Esophagus (tissue), 2 donors: ENCODE data around the gene SLC35E2B. TPM values are rescaled to one million over a fixed set of nuclear protein-coding genes. Genes with fewer than 3 reads are reported as not detected.
"Not testable (repeated sequence)": the region's sequence is repeated elsewhere in the genome, so short reads cannot be mapped to it uniquely, and the experiment has no call there.

Source experiments
- H3K27ac ChIP-seq, 2 donors: one replicate each; pipeline ENCODE4 v1.5.1; 2013; ENCODE audit warnings: low read depth in 2 of 2, mild to moderate bottlenecking in 2 of 2, inconsistent platforms in 1 of 2, low read length in 1 of 2, moderate library complexity in 1 of 2
- H3K27me3 ChIP-seq, 2 donors: one replicate each; pipeline ENCODE4 v1.6.1; 2013; ENCODE audit warnings: low read length in 2 of 2, control low read depth in 1 of 2, mild to moderate bottlenecking in 1 of 2; ENCODE audit not compliant: insufficient read depth in 2 of 2, control insufficient read depth in 1 of 2
- H3K36me3 ChIP-seq, 2 donors: one replicate each; pipeline ENCODE4 v1.6.1; 2013; ENCODE audit warnings: low read length in 1 of 2; ENCODE audit not compliant: control insufficient read depth in 2 of 2, insufficient read depth in 2 of 2
- H3K4me1 ChIP-seq, 2 donors: one replicate each; pipeline ENCODE4 v1.6.1; 2013; ENCODE audit warnings: low read length in 1 of 2; ENCODE audit not compliant: control insufficient read depth in 2 of 2, insufficient read depth in 2 of 2
- H3K4me3 ChIP-seq, 2 donors: one replicate each; pipeline ENCODE4 v1.5.1; 2013; ENCODE audit warnings: low read length in 2 of 2, mild to moderate bottlenecking in 2 of 2, low read depth in 1 of 2, moderate library complexity in 1 of 2
- H3K9me3 ChIP-seq, 2 donors: one replicate each; pipeline ENCODE4 v1.6.1; 2013; ENCODE audit warnings: mild to moderate bottlenecking in 2 of 2, low read depth in 1 of 2, low read length in 1 of 2, moderate library complexity in 1 of 2; ENCODE audit not compliant: control insufficient read depth in 2 of 2, insufficient read depth in 1 of 2
- WGBS, 2 donors: extraction: QIAGEN DNeasy Blood & Tissue Kit; methylation state at CpG; one replicate each; pipeline ENCODE4 v1.1.7; 2013; 5-methylcytosine and 5-hydroxymethylcytosine counted together
- polyA plus RNA-seq, 2 donors: library from polyadenylated mRNA; stranded (reverse); fragments of 200-250 nt; gene quantifications; one replicate each; pipeline ENCODE4 v1.2.3, GENCODE V29; 2013
- donor health status: healthy with polysubstance abuse.
- donor health status: Bipolar disorder and iron deficiency.

Gene SLC35E2B
- polyA plus RNA-seq, 2 donors: 12.0 to 17.9 TPM

DNA sequence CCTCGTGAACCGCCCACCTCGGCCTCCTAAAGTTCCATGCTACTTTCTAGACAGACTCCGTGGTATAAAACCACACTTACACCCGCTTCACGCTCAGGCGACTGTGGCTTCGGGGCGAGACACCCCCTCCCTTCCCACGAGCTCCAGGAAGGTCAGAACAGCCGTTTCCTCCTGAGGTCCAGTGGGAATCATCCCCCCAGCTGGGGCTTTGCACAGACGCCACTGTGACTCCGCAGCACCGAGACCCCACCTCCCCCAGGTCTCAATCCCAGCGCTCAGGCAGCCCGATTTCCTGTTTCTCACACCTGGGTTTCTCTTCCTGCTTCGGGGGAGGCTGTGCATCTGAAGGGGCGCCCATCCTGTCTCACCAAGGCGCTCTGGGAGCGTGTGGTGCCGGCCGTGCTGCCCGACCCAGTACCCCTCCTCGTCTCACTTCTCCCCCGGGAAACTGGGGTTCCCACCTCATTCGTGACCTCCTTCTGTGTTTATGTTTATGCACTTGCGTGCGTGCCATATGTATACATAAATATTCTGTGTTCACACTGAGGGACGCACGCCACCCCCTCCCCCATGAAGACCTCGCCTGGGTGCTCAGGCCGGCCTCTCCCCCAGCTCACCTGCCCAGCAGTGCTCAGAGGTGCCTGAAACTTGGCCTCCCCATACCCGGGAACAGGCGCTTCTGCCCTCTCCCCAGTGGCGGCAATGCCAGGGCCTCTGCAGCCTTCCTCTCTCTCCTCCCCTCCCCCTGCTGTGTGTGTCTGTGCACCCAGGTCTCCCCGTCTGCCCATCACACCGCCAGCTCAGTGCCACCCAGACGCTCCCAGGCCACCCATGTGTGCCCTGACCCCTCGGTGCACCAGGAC is 14.6 kb downstream of the SLC35E2B start:
- Histone ChIP-seq H3K36me3 (peaks cover 0 to under 1% of the 10 kb centered on the region in 2 donors), H3K9me3 (no peaks in the 10 kb centered on the region), H3K4me1 (peaks cover 9 to 12% of the 10 kb centered on the region in 2 donors), H3K27me3 (no peaks in the 10 kb centered on the region), H3K4me3 (no peak overlapping the region), H3K27ac (peak overlapping the region; percentile 64 to 65)
- 68 to 73% methylated on average over 39 of the region's 39 CpGs for WGBS, 2 donors

DNA sequence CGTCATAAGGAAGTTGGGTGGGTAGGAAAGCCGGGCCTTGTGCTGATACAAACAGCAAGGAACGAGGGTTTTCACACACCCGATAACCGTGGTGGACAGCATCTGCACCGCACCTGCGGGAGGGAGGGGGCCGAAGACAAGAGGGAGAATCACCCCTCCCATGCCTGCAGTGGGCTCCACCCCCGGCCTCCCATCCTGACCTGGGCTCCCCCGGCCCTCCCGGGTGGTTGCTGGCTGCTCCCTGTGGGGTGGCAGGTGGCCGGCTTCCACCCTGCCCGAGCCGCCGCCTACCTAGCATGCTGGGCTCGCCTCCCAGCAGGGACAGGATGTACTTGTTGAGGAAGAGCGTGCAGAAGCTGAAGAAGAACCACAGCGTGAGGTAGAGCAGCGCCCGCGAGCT is 16.5 kb downstream of the SLC35E2B start:
- peaks cover 9 to 12% of the 10 kb centered on the region in 2 donors for H3K4me1 ChIP-seq
- H3K36me3 ChIP-seq, H3K4me3 ChIP-seq, H3K27me3 ChIP-seq, H3K9me3 ChIP-seq, H3K27ac ChIP-seq: not testable (repeated sequence)
- 75% methylated on average over 3 to 7 of the region's 21 CpGs for WGBS, 2 donors

DNA sequence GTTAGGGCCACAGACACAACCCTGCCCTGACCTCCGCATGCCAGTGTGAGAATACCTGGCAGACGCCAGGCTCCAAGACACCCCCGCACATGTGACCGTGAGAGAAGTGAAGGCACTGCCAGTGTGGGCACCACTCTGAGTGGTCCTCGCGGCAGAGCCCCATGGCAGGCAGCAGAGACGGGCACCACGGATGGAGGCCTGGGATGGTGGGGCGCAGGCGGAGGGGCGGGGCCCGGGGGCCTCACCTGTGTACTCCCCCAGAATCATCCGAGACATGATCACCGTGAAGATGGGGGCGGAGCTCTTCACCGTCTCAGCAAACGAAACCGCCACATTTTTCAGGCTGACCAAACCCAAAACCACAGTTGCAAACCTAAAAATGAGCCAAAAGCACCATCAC is 17.4 kb downstream of the SLC35E2B start:
- H3K27ac ChIP-seq, H3K4me3 ChIP-seq, H3K27me3 ChIP-seq, H3K9me3 ChIP-seq: not testable (repeated sequence)
- peaks cover 3 to 13% of the 10 kb centered on the region in 2 donors for H3K36me3 ChIP-seq
- peaks cover 9 to 12% of the 10 kb centered on the region in 2 donors for H3K4me1 ChIP-seq
- 88 to 91% methylated on average over 8 to 17 of the region's 18 CpGs for WGBS, 2 donors

DNA sequence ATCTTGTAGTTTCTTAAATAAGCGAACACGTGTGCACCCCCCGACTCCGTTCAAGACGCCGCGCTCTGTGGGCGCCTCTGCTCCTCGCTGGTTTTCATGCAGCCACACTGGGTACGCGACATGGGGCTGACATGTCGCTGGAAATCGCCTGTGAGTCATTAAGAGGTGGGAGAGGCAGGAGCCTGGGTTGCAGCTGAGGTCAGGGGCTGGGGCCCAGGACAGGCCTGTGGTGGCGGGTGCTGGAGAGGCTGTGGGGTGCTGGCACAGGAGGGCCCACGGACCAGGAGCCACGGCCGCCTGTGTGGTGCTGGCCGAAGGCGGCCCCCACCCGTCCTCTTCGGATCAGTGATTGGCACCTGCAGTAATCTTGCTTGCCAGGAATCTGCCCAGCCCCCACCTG is 17.8 kb downstream of the SLC35E2B start:
- not testable (repeated sequence) for H3K27me3 ChIP-seq, H3K4me3 ChIP-seq, H3K27ac ChIP-seq, H3K9me3 ChIP-seq
- H3K4me1 ChIP-seq: peaks cover 9 to 12% of the 10 kb centered on the region in 2 donors
- peaks cover 3 to 13% of the 10 kb centered on the region in 2 donors for H3K36me3 ChIP-seq
- 86 to 89% methylated on average over 13 to 20 of the region's 21 CpGs for WGBS, 2 donors

DNA sequence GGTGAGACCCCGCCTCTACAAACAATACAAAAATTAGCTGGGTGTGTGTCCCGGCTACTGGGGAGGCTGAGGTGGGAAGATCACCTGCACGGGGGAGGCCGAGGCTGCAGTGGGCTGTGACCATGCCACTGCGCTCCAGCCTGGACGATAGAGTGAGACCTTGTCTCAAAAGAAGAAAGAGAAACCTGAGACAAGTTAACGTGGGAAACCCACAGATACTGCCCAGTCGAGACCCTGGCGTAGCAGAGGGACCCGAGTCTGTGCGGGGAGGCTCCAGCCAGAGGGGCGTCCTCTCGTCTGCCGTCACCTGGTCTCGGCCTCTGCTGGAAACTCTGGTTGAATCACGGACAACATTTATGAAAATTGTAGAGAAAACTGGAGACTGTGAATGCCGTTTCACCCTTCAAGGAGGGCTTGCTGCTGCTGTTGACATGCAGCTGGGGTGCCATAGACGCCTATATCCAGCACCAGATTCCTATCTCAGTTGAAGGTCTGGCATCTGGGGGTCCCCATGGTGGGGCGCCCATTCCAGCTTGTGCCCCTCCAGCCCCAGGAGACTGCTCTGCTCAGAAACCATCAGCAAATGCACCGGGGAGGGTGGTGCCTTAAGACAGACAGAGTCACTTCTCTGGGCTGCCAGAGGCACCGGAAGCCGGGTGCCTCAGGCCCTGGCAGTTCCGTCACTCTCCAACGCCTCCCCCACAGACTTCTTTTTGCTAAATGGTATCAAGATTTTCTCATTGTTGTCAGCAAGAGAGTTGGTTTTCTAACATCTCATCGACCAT is 20.2 kb downstream of the SLC35E2B start:
- H3K27ac ChIP-seq: no peak overlapping the region
- H3K4me3 ChIP-seq: no peak overlapping the region
- no peaks in the 10 kb centered on the region for H3K9me3 ChIP-seq
- no peaks in the 10 kb centered on the region for H3K4me1 ChIP-seq
- WGBS, 2 donors: 94 to 95% methylated on average over 25 of the region's 25 CpGs
- peaks cover 3 to 17% of the 10 kb centered on the region in 2 donors for H3K36me3 ChIP-seq
- H3K27me3 ChIP-seq: no peaks in the 10 kb centered on the region

DNA sequence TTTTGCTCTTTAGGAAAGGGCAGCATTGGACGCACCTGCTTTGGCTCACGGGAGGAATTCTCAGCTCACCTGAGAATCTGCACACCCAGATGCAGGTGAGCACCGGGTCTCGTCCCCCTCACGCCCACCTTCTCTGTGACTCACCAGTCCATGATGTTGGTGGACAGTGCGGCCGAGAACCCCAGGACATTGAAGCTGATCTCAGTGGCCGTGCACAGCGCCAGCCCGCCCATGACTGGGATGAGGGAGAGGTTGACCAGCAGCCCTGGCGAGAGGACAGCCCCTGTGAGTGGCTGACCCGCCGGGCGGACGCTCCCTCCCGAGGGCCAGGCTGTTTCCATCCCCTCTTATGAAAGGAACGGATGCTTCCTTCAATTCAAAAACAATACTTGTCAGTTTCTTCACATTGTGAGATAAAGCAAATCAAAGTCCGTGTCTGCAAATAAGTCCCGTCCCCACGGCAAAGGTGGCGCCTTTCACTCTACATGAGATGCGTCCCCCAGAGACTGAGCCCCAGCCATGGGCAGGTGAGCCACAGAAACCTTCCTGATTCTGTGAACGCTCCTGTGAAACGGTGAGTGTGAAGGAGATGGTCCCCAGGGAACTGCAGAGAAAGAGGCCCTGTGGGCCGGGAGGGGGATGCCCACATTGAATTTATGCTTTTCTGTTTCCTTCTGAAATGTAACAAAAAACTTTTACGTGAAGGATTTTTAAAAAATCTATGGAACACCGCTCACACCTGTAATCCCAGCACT is 21.1 kb downstream of the SLC35E2B start:
- WGBS, 2 donors: 88 to 89% methylated on average over 27 of the region's 27 CpGs
- H3K36me3 ChIP-seq: peaks cover 3 to 17% of the 10 kb centered on the region in 2 donors

DNA sequence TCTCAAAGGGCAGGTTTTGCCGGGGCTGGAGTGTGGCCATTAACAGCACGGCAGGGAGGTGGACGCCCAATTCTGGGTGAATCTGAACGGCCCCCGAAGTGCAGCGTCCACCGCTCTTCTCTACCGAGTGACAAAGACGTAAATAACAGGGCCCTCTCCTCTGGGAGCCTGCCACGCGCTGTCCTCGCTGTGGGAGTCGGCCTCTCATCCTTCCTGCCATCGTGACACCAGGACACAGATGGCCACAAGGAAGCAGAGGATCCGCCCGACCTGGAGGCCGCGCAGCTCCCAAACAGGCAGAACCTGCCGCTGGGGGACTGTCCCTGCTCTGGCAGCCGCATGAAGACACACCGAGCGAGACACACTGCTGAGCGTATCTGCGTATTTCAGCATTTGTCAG is 21.7 kb downstream of the SLC35E2B start:
- Histone ChIP-seq H3K9me3 (no peaks in the 10 kb centered on the region), H3K4me1 (no peaks in the 10 kb centered on the region), H3K27me3 (no peaks in the 10 kb centered on the region), H3K4me3 (no peak overlapping the region), H3K36me3 (peaks cover 10 to 24% of the 10 kb centered on the region in 2 donors), H3K27ac (peak overlapping the region in 1 of 2 donors; percentile 44)
- WGBS, 2 donors: 90 to 91% methylated on average over 22 to 24 of the region's 24 CpGs

More for the DNA sequence above, 21.1 kb downstream of the SLC35E2B start:
- H3K4me1 ChIP-seq: no peaks in the 10 kb centered on the region
- H3K27ac ChIP-seq: no peak overlapping the region
- H3K27me3 ChIP-seq: no peaks in the 10 kb centered on the region
- H3K4me3 ChIP-seq: no peak overlapping the region
- no peaks in the 10 kb centered on the region for H3K9me3 ChIP-seq

DNA sequence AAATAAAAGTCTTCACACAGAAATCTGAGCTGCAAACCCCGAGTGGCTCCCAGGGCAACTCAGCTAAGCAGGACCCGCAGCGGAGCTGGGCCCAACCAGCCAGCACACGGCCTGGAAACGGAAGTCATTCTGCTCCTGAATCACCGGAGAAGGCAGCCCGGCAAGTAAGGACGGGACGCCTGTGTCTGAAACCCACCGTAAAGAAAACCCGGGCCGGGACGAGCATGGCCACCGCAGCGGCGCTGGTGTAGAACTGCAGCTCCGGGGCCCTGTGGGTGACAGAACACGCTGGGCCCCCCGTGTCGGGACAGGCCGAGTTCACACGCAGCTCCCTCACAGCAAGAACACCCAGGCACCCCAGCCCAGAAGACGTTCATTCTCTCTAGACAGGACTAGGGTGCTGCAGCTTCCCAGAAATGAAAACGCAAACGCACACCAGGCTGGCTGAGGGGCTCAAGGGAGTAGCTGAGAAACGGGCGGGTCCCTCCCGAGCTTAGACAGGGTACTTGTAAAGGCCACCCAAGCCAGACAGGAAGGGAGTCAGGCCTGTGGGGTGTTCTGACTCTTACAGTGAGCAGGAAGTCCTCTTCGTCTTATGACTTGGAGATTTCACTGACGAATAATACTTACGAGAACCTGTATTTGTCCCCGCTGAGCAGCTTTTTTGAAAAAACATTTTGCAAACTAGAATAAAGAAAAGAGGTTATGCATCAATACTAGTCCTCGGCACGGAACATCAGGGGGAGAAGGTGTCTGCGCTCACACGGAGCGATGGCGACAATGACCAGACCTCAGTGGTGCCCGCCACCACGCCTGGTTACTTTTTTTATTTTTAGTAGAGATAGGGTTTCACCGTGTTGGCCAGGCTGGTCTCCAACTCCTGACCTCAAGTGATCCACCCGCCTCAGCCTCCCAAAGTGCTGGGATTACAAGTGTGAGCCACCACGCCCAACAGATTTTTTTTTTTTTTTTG is 22.8 kb downstream of the SLC35E2B start:
- no peaks in the 10 kb centered on the region for H3K4me1 ChIP-seq
- 89 to 94% methylated on average over 43 of the region's 43 CpGs for WGBS, 2 donors
- no peaks in the 10 kb centered on the region for H3K9me3 ChIP-seq
- H3K4me3 ChIP-seq: no peak overlapping the region
- no peak overlapping the region for H3K27ac ChIP-seq
- peaks cover 11 to 33% of the 10 kb centered on the region in 2 donors for H3K36me3 ChIP-seq
- H3K27me3 ChIP-seq: no peaks in the 10 kb centered on the region
